ENCODE data around the gene ENAM. TPM values are rescaled to one million over a fixed set of nuclear protein-coding genes. Genes with fewer than 3 reads are reported as not detected.
A peak's percentile ranks its signal among the peaks of the same experiment; 100 is the strongest.

ENAM gene
- total and polyA plus RNA-seq, 10 donors = 0.02 to 0.30 (median 0.15) TPM; not detected in 6

DNA sequence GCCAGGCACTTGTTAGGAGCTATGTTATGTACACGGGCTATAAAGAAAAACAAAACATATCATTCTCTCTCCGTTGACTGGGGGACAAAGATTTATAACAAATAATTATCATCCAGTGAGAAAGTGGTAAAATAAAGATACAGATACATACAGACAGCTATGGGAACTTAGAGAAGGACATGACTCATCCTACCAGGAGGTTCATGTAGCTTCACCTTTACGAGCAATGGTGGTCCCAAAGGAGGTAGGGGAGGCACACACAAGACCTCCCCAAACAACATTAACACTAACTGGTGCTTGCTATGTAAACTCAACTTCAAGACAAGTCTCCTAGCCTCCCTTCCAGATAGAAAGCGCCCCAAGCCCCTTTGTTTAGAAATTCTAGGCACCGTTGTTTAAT, 27.6 kb upstream of the ENAM start:
- Histone ChIP-seq H3K27ac (no peak overlapping the region), H3K4me1 (peaks cover 0 to 6% (median 0%) of the 10 kb centered on the region in 6 donors), H3K9me3 (no peaks in the 10 kb centered on the region), H3K27me3 (replicated peaks in 1 of 7) (no peaks in the 10 kb centered on the region), H3K36me3 (no peaks in the 10 kb centered on the region), H3K4me3 (no peak overlapping the region)
- intact Hi-C loops (cut with DNase I; ENCODE audit: low total_unique reads) = no loop called here
- no peak for DNase-seq
- WGBS, 5 donors = 73 to 84% (median 79%) methylated on average over 5 of the region's 5 CpGs
- TF ChIP-seq, protein P1, sequence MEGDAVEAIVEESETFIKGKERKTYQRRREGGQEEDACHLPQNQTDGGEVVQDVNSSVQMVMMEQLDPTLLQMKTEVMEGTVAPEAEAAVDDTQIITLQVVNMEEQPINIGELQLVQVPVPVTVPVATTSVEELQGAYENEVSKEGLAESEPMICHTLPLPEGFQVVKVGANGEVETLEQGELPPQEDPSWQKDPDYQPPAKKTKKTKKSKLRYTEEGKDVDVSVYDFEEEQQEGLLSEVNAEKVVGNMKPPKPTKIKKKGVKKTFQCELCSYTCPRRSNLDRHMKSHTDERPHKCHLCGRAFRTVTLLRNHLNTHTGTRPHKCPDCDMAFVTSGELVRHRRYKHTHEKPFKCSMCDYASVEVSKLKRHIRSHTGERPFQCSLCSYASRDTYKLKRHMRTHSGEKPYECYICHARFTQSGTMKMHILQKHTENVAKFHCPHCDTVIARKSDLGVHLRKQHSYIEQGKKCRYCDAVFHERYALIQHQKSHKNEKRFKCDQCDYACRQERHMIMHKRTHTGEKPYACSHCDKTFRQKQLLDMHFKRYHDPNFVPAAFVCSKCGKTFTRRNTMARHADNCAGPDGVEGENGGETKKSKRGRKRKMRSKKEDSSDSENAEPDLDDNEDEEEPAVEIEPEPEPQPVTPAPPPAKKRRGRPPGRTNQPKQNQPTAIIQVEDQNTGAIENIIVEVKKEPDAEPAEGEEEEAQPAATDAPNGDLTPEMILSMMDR (IDR thresholded peaks at IDR 0.05 in 8 of 11, conservative IDR thresholded peaks at IDR 0.05 in 3 of 11) = no peak

DNA sequence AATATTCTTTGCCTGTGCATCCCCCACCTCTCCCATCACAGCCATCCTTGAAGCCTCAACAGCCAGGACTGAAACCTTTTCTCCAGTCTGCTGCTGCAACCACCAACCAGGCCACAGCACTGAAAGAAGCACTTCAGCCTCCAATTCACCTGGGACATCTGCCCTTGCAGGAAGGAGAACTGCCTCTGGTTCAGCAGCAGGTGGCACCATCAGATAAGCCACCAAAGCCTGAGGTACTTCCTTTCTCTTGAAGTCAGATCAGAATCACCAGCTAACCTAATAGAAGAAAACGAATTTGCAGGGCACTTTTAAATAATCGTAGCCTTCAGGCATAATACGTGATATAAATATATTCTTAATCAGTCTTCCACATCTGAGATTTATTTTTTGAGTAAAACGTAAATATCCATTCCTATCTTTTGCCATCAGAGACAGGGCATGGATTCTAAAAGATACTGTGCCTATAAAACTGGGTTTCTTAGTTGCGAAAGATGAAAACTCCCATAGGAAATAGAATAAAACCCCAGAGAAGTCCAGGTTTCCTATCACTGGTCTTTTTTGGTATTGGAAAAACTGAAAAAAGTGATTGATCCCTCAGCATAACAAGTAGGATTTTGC, 27.0 kb upstream of the ENAM start:
- Histone ChIP-seq H3K4me1 (peaks cover 0 to 6% (median 0%) of the 10 kb centered on the region in 6 donors), H3K9me3 (no peaks in the 10 kb centered on the region), H3K27me3 (replicated peaks in 1 of 7) (no peaks in the 10 kb centered on the region), H3K36me3 (no peaks in the 10 kb centered on the region), H3K4me3 (no peak overlapping the region), H3K27ac (no peak overlapping the region)
- DNase-seq = peak; percentile 82
- TF ChIP-seq, protein P1 (IDR thresholded peaks at IDR 0.05 in 8 of 11, conservative IDR thresholded peaks at IDR 0.05 in 3 of 11) = peak; percentile 42 to 83 (median 72)
- TF ChIP-seq POLR2AphosphoS5 (IDR thresholded peaks at IDR 0.05) (no peak), POLR2A (IDR thresholded peaks at IDR 0.05) (no peak)
- intact Hi-C loops (cut with DNase I; ENCODE audit: low total_unique reads) = no loop called here
- 24 to 30% (median 24%) methylated on average over 5 of the region's 5 CpGs for WGBS, 5 donors

DNA sequence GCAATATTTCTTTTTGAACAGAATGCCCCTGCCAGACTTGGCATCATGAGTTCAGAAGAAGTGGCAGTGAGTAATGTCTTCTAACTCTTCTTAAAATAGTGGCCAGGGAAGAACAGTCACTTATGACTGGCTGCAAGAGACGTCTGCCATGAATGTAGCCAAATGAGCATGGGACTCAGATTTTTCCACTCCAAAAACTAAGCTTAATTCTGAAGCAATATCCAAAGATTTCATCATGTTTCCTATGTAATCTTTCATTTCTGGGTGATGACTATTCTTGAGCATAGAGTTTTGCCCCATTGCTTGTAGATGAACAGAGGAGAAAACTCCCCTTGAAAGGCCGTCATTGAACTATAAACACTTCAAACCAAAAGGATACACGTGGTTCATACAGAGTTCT, 24.7 kb upstream of the ENAM start:
- Histone ChIP-seq H3K27me3 (replicated peaks in 1 of 7) (no peaks in the 10 kb centered on the region), H3K36me3 (no peaks in the 10 kb centered on the region), H3K9me3 (no peaks in the 10 kb centered on the region), H3K27ac (no peak overlapping the region), H3K4me1 (peaks cover 0 to 6% (median 0%) of the 10 kb centered on the region in 6 donors), H3K4me3 (no peak overlapping the region)
- 43 to 51% (median 47%) methylated on average over 3 of the region's 3 CpGs for WGBS, 5 donors
- TF ChIP-seq, protein P1 (IDR thresholded peaks at IDR 0.05 in 8 of 11, conservative IDR thresholded peaks at IDR 0.05 in 3 of 11) = no peak
- no peak for TF ChIP-seq POLR2A (IDR thresholded peaks at IDR 0.05)
- no peak for TF ChIP-seq POLR2AphosphoS5 (IDR thresholded peaks at IDR 0.05)
- no peak for DNase-seq
- intact Hi-C loops (cut with DNase I; ENCODE audit: low total_unique reads) = no loop called here

DNA sequence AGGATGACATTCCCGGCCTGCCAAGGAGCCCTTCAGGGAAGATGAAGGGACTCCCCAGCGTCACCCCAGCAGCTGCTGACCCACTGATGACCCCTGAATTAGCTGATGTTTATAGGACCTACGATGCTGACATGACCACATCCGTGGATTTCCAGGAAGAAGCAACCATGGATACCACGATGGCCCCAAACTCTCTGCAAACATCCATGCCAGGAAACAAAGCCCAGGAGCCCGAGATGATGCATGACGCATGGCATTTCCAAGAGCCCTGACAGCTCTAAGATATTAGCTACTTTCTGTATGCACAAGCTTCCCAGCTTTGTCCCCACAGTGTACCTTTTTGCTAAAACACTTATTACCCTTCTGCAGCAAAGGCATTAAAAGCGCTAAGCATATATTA, 22.1 kb upstream of the ENAM start:
- no peak for TF ChIP-seq POLR2A (IDR thresholded peaks at IDR 0.05)
- TF ChIP-seq, protein P1 (IDR thresholded peaks at IDR 0.05 in 8 of 11, conservative IDR thresholded peaks at IDR 0.05 in 3 of 11) = no peak
- TF ChIP-seq POLR2AphosphoS5 (IDR thresholded peaks at IDR 0.05) = no peak
- Histone ChIP-seq H3K36me3 (no peaks in the 10 kb centered on the region), H3K27me3 (replicated peaks in 1 of 7) (no peaks in the 10 kb centered on the region), H3K4me3 (no peak overlapping the region), H3K4me1 (peaks cover 0 to 4% (median 0%) of the 10 kb centered on the region in 6 donors), H3K27ac (no peak overlapping the region), H3K9me3 (no peaks in the 10 kb centered on the region)
- WGBS, 5 donors = 70 to 89% (median 78%) methylated on average over 8 of the region's 8 CpGs
- DNase-seq = no peak
- intact Hi-C loops (cut with DNase I; ENCODE audit: low total_unique reads) = no loop called here
